ENCODE results near the gene DTX2. TPM values are rescaled to one million over a fixed set of nuclear protein-coding genes. Genes with fewer than 3 reads are reported as not detected.

Gene DTX2
- total and polyA plus RNA-seq, 4 donors, result 4.5 to 9.5 (median 6.0) TPM

DNA sequence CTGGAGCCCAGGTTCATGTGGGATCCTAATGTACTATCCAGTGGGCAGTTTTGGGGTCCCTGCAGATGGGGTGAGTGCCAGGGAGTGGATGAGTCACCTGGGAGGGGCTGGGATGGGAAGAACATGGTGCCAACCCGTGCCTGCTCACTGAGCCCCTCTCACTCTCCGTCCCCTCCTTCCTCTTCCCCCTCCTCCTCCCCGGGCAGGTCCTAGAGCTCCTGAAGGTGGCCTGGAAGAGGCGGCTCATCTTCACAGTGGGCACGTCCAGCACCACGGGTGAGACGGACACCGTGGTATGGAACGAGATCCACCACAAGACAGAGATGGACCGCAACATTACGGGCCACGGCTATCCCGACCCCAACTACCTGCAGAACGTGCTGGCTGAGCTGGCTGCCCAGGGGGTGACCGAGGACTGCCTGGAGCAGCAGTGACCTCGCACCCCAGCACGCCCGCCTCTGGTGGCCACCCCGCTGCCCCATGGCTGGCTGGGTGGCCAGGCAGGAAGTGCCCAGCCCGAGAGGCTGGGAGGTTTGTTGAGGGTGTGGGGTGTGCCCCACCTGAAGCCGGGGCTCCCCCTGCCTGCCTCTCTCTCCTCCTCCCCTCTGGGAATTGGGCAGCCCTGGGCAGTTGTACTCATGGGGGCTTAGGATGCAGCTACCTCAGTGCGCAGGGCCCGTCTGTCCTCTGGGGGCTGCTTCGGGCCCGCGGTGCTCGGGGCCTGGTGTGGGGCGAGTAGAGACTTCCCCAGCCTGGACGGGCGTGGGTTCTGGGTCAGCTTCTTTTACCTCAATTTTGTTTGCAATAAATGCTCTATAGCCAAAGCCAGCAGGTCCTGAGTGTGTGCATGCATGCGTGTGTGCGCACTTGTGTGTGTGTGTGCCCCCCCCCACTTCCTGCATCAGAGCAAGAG, 43.9 kb downstream of the DTX2 start:
- Histone ChIP-seq H3K27me3 (ENCODE audit: control insufficient read depth in 4 of 4, insufficient read depth in 4 of 4, low read length in 3 of 4) (no peaks in the 10 kb centered on the region), H3K36me3 (ENCODE audit: control insufficient read depth in 4 of 4, insufficient read depth in 3 of 4, low read depth in 1 of 4, low read length in 3 of 4) (peaks cover 3 to 17% (median 7%) of the 10 kb centered on the region in 4 donors), H3K9ac (ENCODE audit: low read depth in 1 of 2, low read length in 2 of 2) (no peak overlapping the region), H3K27ac (ENCODE audit: low read depth in 1 of 2, low read length in 2 of 2) (no peak overlapping the region), H3K4me3 (ENCODE audit: low read depth in 1 of 3, low read length in 3 of 3) (no peak overlapping the region), H3K4me1 (ENCODE audit: control insufficient read depth in 4 of 4, insufficient read depth in 4 of 4, low read length in 3 of 4) (peaks cover 0 to under 1% (median 0%) of the 10 kb centered on the region in 4 donors), H3K9me3 (ENCODE audit: control insufficient read depth in 4 of 4, low read length in 3 of 4) (no peaks in the 10 kb centered on the region)
- DNase-seq (ENCODE audit: low spot score), result no peak
- no peak for TF ChIP-seq FOXA2 (IDR thresholded peaks at IDR 0.05)
- no peak for TF ChIP-seq TAF1 (conservative IDR thresholded peaks at IDR 0.05)
- no peak for TF ChIP-seq YY1 (IDR thresholded peaks at IDR 0.05)
- TF ChIP-seq RXRA (IDR thresholded peaks at IDR 0.05), result no peak
- no peak for TF ChIP-seq JUND (IDR thresholded peaks at IDR 0.05)
- TF ChIP-seq, protein P1, sequence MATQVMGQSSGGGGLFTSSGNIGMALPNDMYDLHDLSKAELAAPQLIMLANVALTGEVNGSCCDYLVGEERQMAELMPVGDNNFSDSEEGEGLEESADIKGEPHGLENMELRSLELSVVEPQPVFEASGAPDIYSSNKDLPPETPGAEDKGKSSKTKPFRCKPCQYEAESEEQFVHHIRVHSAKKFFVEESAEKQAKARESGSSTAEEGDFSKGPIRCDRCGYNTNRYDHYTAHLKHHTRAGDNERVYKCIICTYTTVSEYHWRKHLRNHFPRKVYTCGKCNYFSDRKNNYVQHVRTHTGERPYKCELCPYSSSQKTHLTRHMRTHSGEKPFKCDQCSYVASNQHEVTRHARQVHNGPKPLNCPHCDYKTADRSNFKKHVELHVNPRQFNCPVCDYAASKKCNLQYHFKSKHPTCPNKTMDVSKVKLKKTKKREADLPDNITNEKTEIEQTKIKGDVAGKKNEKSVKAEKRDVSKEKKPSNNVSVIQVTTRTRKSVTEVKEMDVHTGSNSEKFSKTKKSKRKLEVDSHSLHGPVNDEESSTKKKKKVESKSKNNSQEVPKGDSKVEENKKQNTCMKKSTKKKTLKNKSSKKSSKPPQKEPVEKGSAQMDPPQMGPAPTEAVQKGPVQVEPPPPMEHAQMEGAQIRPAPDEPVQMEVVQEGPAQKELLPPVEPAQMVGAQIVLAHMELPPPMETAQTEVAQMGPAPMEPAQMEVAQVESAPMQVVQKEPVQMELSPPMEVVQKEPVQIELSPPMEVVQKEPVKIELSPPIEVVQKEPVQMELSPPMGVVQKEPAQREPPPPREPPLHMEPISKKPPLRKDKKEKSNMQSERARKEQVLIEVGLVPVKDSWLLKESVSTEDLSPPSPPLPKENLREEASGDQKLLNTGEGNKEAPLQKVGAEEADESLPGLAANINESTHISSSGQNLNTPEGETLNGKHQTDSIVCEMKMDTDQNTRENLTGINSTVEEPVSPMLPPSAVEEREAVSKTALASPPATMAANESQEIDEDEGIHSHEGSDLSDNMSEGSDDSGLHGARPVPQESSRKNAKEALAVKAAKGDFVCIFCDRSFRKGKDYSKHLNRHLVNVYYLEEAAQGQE (IDR thresholded peaks at IDR 0.05), result no peak
- TF ChIP-seq FOXA1 (IDR thresholded peaks at IDR 0.05), result no peak
- TF ChIP-seq CTCF (IDR thresholded peaks at IDR 0.05; ENCODE audit: low read depth, low read length, missing input control), result no peak
- TF ChIP-seq NR2F2 (IDR thresholded peaks at IDR 0.05), result no peak
- TF ChIP-seq, protein P2, sequence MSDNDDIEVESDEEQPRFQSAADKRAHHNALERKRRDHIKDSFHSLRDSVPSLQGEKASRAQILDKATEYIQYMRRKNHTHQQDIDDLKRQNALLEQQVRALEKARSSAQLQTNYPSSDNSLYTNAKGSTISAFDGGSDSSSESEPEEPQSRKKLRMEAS (IDR thresholded peaks at IDR 0.05), result no peak
- TF ChIP-seq HNF4A (conservative IDR thresholded peaks at IDR 0.05), result no peak
- no peak for TF ChIP-seq SP1 (IDR thresholded peaks at IDR 0.05)
- TF ChIP-seq HNF4G (IDR thresholded peaks at IDR 0.05), result no peak
- TF ChIP-seq RAD21 (IDR thresholded peaks at IDR 0.05), result no peak
- TF ChIP-seq GABPA (IDR thresholded peaks at IDR 0.05 in 1 of 2, conservative IDR thresholded peaks at IDR 0.05 in 1 of 2), result no peak
- TF ChIP-seq, protein P3, sequence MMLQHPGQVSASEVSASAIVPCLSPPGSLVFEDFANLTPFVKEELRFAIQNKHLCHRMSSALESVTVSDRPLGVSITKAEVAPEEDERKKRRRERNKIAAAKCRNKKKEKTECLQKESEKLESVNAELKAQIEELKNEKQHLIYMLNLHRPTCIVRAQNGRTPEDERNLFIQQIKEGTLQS (IDR thresholded peaks at IDR 0.05), result no peak
- no peak for TF ChIP-seq EGR1 (IDR thresholded peaks at IDR 0.05; ENCODE audit: low read depth in 2 of 2)
- TF ChIP-seq, protein P4, sequence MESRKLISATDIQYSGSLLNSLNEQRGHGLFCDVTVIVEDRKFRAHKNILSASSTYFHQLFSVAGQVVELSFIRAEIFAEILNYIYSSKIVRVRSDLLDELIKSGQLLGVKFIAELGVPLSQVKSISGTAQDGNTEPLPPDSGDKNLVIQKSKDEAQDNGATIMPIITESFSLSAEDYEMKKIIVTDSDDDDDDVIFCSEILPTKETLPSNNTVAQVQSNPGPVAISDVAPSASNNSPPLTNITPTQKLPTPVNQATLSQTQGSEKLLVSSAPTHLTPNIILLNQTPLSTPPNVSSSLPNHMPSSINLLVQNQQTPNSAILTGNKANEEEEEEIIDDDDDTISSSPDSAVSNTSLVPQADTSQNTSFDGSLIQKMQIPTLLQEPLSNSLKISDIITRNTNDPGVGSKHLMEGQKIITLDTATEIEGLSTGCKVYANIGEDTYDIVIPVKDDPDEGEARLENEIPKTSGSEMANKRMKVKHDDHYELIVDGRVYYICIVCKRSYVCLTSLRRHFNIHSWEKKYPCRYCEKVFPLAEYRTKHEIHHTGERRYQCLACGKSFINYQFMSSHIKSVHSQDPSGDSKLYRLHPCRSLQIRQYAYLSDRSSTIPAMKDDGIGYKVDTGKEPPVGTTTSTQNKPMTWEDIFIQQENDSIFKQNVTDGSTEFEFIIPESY (IDR thresholded peaks at IDR 0.05), result no peak
- WGBS, result 96% methylated on average over 32 of the region's 32 CpGs

All from liver (tissue), 9 donors.